MCF 10A (cell line): ENCODE measurements around the gene COMMD1. TPM values are rescaled to one million over a fixed set of nuclear protein-coding genes. Genes with fewer than 3 reads are reported as not detected.
"Not testable (repeated sequence)": the region's sequence is repeated elsewhere in the genome, so short reads cannot be mapped to it uniquely, and the experiment has no call there.

ENCODE experiments used
- BruUV-seq: library from RNA; stranded (reverse); fragments of 400-500 nt; replicated peaks from 2 replicates; lab custom pipeline; 2021; lab: Mats Ljungman, UMichigan
- CTCF ChIA-PET: fragments of 300-600 bp; sonication (Branson Sonifier 250); formaldehyde crosslinking; extraction: SDS; loops from one replicate; lab custom pipeline; 2021; ENCODE audit warnings: antibody characterized with exemption, inconsistent platforms; lab: Yijun Ruan, JAX
- POLR2A ChIA-PET: fragments of 300-600, 350-650 bp; sonication (Branson Sonifier 250); formaldehyde crosslinking; extraction: SDS; loops from one replicate; lab custom pipeline; 2020; ENCODE audit warnings: antibody characterized with exemption, inconsistent platforms; lab: Yijun Ruan, JAX
- DNase-seq: peaks from one replicate; pipeline ENCODE4 v3.0.0-alpha.2; 2018; ENCODE audit not compliant: unreplicated experiment
- H3K27ac Mint-ChIP-seq: one replicate; pipeline ENCODE4 v1.8.0; 2022; ENCODE audit warnings: mild to moderate bottlenecking, low read depth, mixed read lengths; ENCODE audit not compliant: unreplicated experiment
- H3K27me3 Mint-ChIP-seq: one replicate; pipeline ENCODE4 v1.8.0; 2022; ENCODE audit warnings: mixed read lengths; ENCODE audit not compliant: insufficient read depth, unreplicated experiment
- H3K36me3 Mint-ChIP-seq: one replicate; pipeline ENCODE4 v1.8.0; 2022; ENCODE audit warnings: mild to moderate bottlenecking, moderate library complexity, mixed read lengths; ENCODE audit not compliant: insufficient read depth, unreplicated experiment
- H3K4me1 Mint-ChIP-seq: one replicate; pipeline ENCODE4 v1.8.0; 2022; ENCODE audit warnings: mixed read lengths; ENCODE audit not compliant: insufficient read depth, unreplicated experiment
- H3K4me3 Mint-ChIP-seq: one replicate; pipeline ENCODE4 v1.8.0; 2022; ENCODE audit warnings: mild to moderate bottlenecking, moderate library complexity, mixed read lengths; ENCODE audit not compliant: unreplicated experiment
- H3K9me3 Mint-ChIP-seq: one replicate; pipeline ENCODE4 v1.8.0; 2022; ENCODE audit warnings: mixed read lengths; ENCODE audit not compliant: unreplicated experiment
- intact Hi-C: fragments of 100-400 bp; cut with micrococcal nuclease; formaldehyde crosslinking; loops from 2 replicates; pipeline ENCODE4 v1.14.1; 2022
- total RNA-seq: library from RNA; stranded (reverse); gene quantifications from 2 replicates; pipeline ENCODE4 v1.2.3, GENCODE V29; 2022
- TF ChIP-seq, protein P1 (sequence below): fragments of 200-600 bp; IDR thresholded peaks from one replicate; pipeline ENCODE4 v1.8.0; 2022; ENCODE audit warnings: antibody characterized with exemption, mild to moderate bottlenecking; ENCODE audit not compliant: unreplicated experiment

Gene COMMD1
- total RNA-seq, 1 experiment from 2014 or later: 33.8 TPM

DNA sequence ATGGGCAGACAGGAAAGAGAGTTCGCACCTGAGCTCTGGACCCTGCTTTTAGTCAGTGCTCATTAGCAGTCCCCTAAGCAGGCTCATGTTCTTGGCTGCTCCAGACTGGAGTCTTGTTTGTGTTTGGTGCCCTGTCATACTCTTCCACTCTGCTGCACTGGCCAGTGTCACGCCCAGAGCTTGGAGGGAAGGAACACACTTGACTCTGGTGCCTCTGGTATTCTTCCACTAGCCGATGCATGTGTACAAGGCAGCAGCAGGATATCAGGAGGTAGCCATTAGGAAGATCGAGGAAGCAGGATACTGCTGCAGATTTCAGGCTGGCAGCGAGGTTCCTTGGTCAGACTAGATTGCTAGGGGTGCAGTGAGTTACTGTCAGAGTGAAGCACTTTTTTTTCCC, 209.1 kb downstream of the COMMD1 start:
- TF ChIP-seq, protein P1, sequence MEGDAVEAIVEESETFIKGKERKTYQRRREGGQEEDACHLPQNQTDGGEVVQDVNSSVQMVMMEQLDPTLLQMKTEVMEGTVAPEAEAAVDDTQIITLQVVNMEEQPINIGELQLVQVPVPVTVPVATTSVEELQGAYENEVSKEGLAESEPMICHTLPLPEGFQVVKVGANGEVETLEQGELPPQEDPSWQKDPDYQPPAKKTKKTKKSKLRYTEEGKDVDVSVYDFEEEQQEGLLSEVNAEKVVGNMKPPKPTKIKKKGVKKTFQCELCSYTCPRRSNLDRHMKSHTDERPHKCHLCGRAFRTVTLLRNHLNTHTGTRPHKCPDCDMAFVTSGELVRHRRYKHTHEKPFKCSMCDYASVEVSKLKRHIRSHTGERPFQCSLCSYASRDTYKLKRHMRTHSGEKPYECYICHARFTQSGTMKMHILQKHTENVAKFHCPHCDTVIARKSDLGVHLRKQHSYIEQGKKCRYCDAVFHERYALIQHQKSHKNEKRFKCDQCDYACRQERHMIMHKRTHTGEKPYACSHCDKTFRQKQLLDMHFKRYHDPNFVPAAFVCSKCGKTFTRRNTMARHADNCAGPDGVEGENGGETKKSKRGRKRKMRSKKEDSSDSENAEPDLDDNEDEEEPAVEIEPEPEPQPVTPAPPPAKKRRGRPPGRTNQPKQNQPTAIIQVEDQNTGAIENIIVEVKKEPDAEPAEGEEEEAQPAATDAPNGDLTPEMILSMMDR: no peak
- H3K36me3 Mint-ChIP-seq: no peaks in the 10 kb centered on the region
- intact Hi-C loops: no loop called here
- no peak for DNase-seq
- H3K9me3 Mint-ChIP-seq: no peaks in the 10 kb centered on the region
- H3K27ac Mint-ChIP-seq: no peak overlapping the region
- no TSS peak for BruUV-seq
- H3K4me3 Mint-ChIP-seq: no peak overlapping the region
- ChIA-PET POLR2A (interaction anchor here (0.8 kb wide), 1 partner anchor 83 kb away, joined by 3 read pairs; no protein-coding TSS in a partner anchor), CTCF (interaction anchor here (0.5 kb wide), 1 partner anchor 149 kb away, joined by 3 read pairs; no protein-coding TSS in a partner anchor)
- no peaks in the 10 kb centered on the region for H3K27me3 Mint-ChIP-seq
- H3K4me1 Mint-ChIP-seq: peaks cover 15% of the 10 kb centered on the region

DNA sequence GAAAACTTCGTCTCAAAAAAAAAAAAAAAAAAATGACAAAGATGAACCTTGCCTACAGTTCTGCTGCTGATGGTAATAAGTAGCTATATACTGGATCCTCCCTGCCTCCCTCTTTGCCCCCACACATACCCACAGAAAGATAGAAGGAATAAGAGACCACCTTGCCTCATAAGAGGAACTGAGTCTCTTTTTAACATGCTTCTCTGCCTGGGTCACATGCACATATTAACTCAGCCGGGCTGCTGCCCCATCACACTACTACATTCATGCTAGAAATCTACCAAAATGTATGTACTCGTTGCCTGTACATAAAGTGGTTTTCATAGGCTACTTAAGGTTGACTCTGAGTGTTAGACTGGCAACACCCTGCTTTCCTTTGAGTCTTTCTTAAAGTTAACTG, 211.5 kb downstream of the COMMD1 start:
- no peak overlapping the region for H3K4me3 Mint-ChIP-seq
- H3K27me3 Mint-ChIP-seq: no peaks in the 10 kb centered on the region

DNA sequence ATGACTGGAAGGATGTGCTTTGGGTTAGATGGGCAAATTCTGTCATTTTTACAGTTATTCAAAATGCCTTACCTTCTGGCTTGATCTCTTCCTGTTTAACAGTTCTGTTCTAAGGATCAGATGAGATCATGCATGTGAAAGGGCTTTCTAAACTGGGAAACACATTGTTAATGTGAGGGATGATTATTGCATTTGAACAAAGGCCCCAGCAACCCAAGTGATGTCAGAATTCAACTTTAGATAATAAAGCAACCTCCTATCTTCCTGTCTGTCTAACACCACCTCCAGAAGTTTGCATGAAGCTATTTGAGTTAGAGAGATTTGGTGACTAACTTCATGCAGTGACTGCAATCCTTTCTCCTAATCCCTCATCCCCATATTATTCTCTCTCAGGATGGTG, 212.7 kb downstream of the COMMD1 start:
- intact Hi-C loops: no loop called here
- BruUV-seq: no TSS peak
- TF ChIP-seq, protein P1: no peak
- Mint-ChIP-seq H3K4me3 (no peak overlapping the region), H3K4me1 (no peaks in the 10 kb centered on the region), H3K9me3 (no peaks in the 10 kb centered on the region), H3K36me3 (no peaks in the 10 kb centered on the region), H3K27ac (peak overlapping the region; percentile 28), H3K27me3 (no peaks in the 10 kb centered on the region)
- no peak for DNase-seq
- POLR2A ChIA-PET: no interaction called here
- CTCF ChIA-PET: interaction anchor here (0.6 kb wide), 1 partner anchor 11 kb away, joined by 3 read pairs; no protein-coding TSS in a partner anchor

More for the DNA sequence above, 211.5 kb downstream of the COMMD1 start:
- ChIA-PET CTCF (no interaction called here), POLR2A (no interaction called here)
- no peaks in the 10 kb centered on the region for H3K9me3 Mint-ChIP-seq
- H3K27ac Mint-ChIP-seq: no peak overlapping the region
- no peak for DNase-seq
- intact Hi-C loops: no loop called here
- no TSS peak for BruUV-seq
- TF ChIP-seq, protein P1: no peak
- H3K36me3 Mint-ChIP-seq: no peaks in the 10 kb centered on the region
- peaks cover 7% of the 10 kb centered on the region for H3K4me1 Mint-ChIP-seq

DNA sequence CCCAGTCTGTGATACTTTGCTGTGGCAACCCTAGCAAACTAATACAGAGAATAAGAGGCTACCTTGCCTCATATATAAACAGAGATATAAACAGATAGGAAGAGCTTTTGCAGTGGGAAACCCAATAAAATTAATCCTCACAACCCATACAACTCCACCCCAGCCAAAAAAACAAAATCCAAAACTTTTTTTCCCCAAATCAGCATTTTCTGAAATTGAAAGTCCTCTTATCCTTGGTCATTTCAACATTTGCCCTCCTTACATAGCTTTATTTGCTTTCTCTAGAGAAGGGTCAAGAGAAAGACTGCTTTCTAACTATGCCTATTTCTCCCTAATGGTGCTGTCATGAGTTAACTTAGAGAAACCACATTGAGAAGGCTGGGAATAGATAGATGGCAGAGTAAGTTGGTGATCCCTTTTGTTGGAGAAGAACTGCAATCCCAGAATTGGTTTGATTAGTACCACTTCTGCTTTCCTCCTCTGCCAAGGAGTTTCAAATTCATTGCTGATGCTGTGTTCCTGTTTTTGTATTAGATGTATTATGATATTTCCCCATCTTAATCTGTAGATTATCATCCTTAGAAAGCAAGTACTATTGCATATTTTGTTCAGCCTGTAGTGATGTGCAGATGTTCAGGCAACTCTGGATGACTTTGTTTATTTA, 214.0 kb downstream of the COMMD1 start:
- ChIA-PET POLR2A (no interaction called here), CTCF (no interaction called here)
- no peaks in the 10 kb centered on the region for H3K36me3 Mint-ChIP-seq
- no peak overlapping the region for H3K4me3 Mint-ChIP-seq
- H3K27ac Mint-ChIP-seq: no peak overlapping the region
- TF ChIP-seq, protein P1: no peak
- no peaks in the 10 kb centered on the region for H3K4me1 Mint-ChIP-seq
- no peaks in the 10 kb centered on the region for H3K9me3 Mint-ChIP-seq
- BruUV-seq: no TSS peak
- no peak for DNase-seq
- no peaks in the 10 kb centered on the region for H3K27me3 Mint-ChIP-seq
- intact Hi-C loops: no loop called here

DNA sequence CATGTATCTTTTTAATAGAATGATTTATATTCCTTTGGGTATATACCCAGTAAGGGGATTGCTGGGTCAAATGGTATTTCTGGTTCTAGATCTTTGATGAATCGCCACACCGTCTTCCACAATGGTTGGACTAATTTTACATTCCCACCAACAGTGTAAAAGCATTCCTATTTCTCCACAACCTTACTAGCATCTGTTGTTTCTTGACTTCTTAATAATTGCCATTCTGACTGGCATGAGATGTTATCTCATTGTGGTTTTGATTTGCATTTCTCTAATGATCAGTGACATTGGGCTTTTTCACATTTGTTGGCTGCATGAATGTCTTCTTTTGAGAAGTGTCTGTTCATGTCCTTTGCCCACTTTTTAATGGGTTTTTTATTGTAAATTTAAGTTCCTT, 220.8 kb downstream of the COMMD1 start:
- H3K27me3 Mint-ChIP-seq, H3K36me3 Mint-ChIP-seq, H3K27ac Mint-ChIP-seq, CTCF ChIA-PET, DNase-seq, H3K4me1 Mint-ChIP-seq, H3K4me3 Mint-ChIP-seq, POLR2A ChIA-PET, BruUV-seq, H3K9me3 Mint-ChIP-seq, intact Hi-C loops: not testable (repeated sequence)
